NOMO-1 (cell line): ENCODE measurements around the gene NOXA1.

ENCODE experiments used
- DNase-seq, 2 experiments: peaks; one replicate each; lab custom pipeline; 2025; ENCODE audit not compliant: unreplicated experiment in 2 of 2; lab: John Stamatoyannopoulos, UW

Gene NOXA1

GRCh38 chr9:137452761-137453642 lies 29.8 kb downstream of the NOXA1 start:
- DNase-seq: no peak

GRCh38 chr9:137453643-137454081 lies 30.5 kb downstream of the NOXA1 start:
- DNase-seq: peak; percentile 70 to 83

GRCh38 chr9:137454145-137454596 lies 31.0 kb downstream of the NOXA1 start:
- DNase-seq: peak; percentile 30 to 51

GRCh38 chr9:137454597-137455358 lies 31.6 kb downstream of the NOXA1 start:
- DNase-seq: no peak

GRCh38 chr9:137455359-137455991 lies 32.3 kb downstream of the NOXA1 start:
- no peak for DNase-seq

GRCh38 chr9:137456061-137456863 lies 33.1 kb downstream of the NOXA1 start:
- DNase-seq: no peak

GRCh38 chr9:137456864-137457405 lies 33.7 kb downstream of the NOXA1 start:
- no peak for DNase-seq

- DNase-seq: no peak
Measured at GRCh38 chr9:137457406-137458193, 34.4 kb downstream of the NOXA1 start.

GRCh38 chr9:137458194-137459151 lies 35.3 kb downstream of the NOXA1 start:
- peak in 1 of 2 experiments; percentile 58 for DNase-seq

- peak; percentile 90 to 98 for DNase-seq
Measured at GRCh38 chr9:137459152-137459600, 36.0 kb downstream of the NOXA1 start, which contains the start of gene NSMF. TSS of gene NSMF (minus strand) at chr9:137459334. CDS start at chr9:137459102, 232 bp downstream.

- no peak for DNase-seq
Measured at GRCh38 chr9:137459601-137460362, 36.6 kb downstream of the NOXA1 start.

GRCh38 chr9:137460363-137461315 lies 37.4 kb downstream of the NOXA1 start:
- DNase-seq: no peak

GRCh38 chr9:137461316-137461662 lies 38.1 kb downstream of the NOXA1 start:
- no peak for DNase-seq

GRCh38 chr9:137461663-137462395 lies 38.6 kb downstream of the NOXA1 start:
- peak; percentile 67 to 70 for DNase-seq

GRCh38 chr9:137462396-137462985 lies 39.3 kb downstream of the NOXA1 start:
- DNase-seq: no peak
